ENCODE data around the gene ZNF90.
"Not testable (repeated sequence)": the region's sequence is repeated elsewhere in the genome, so short reads cannot be mapped to it uniquely, and the experiment has no call there.

- TF ChIP-seq POLR2A (IDR thresholded peaks at IDR 0.05), result not testable (repeated sequence)
- TF ChIP-seq, protein P1, sequence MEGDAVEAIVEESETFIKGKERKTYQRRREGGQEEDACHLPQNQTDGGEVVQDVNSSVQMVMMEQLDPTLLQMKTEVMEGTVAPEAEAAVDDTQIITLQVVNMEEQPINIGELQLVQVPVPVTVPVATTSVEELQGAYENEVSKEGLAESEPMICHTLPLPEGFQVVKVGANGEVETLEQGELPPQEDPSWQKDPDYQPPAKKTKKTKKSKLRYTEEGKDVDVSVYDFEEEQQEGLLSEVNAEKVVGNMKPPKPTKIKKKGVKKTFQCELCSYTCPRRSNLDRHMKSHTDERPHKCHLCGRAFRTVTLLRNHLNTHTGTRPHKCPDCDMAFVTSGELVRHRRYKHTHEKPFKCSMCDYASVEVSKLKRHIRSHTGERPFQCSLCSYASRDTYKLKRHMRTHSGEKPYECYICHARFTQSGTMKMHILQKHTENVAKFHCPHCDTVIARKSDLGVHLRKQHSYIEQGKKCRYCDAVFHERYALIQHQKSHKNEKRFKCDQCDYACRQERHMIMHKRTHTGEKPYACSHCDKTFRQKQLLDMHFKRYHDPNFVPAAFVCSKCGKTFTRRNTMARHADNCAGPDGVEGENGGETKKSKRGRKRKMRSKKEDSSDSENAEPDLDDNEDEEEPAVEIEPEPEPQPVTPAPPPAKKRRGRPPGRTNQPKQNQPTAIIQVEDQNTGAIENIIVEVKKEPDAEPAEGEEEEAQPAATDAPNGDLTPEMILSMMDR (IDR thresholded peaks at IDR 0.05), result not testable (repeated sequence)
Observed at GRCh38 chr19:20132933-20133332, 55.1 kb downstream of the ZNF90 start.

All from heart left ventricle (tissue), 13 donors.